NCI-H510A treated with DMSO at 0.1 percent for 48 hours (cell line): Measurements from ENCODE around the gene SERPINB2.
A peak's percentile ranks its signal among the peaks of the same experiment; 100 is the strongest.

ENCODE experiments used
- DNase-seq: peaks from one replicate; lab custom pipeline; 2025; lab: John Stamatoyannopoulos, UW

The SERPINB2 gene, protein sequence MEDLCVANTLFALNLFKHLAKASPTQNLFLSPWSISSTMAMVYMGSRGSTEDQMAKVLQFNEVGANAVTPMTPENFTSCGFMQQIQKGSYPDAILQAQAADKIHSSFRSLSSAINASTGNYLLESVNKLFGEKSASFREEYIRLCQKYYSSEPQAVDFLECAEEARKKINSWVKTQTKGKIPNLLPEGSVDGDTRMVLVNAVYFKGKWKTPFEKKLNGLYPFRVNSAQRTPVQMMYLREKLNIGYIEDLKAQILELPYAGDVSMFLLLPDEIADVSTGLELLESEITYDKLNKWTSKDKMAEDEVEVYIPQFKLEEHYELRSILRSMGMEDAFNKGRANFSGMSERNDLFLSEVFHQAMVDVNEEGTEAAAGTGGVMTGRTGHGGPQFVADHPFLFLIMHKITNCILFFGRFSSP

DNA sequence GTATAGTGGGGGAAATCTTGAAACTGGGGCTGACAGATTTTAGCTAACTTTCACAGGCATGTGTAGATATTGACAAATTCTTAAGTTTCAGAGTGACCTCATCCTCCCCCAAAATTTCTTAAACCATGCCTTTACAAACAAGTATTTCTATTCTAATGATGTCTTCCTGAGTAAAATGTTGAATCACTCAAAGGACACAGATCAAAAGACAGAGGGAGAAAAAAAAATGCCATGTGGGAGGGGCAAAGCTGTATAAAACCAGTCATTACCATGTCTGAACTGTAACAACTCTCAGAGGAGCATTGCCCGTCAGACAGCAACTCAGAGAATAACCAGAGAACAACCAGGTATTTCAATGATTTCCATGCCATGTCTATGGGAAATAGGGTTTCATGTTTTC is at the start of gene SERPINB2:
SERPINB2 (plus strand) TSS at position 282 of the 400 bp plus-strand sequence. CDS start 3,740 bp downstream, outside the sequence.
- no peak for DNase-seq

DNA sequence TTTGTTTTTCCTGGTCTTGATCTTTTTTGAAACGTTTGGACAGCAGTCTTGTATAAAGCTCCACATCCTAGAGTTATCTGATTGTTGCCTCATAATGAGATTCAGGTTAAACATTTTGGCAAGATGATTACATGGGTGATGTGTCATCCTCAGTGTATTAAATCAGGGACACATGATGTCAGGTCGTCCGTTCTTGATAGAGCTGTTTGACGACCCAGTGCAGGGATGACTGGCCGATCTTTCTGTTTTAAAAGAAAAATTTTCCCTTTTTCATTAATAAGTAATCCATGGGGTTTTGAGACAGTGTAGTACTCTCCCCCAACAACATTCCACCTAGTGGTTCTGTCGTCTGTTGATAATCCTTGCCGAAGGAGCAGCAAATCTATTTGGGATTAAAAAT is 44.5 kb upstream of the SERPINB2 start:
- no peak for DNase-seq

DNA sequence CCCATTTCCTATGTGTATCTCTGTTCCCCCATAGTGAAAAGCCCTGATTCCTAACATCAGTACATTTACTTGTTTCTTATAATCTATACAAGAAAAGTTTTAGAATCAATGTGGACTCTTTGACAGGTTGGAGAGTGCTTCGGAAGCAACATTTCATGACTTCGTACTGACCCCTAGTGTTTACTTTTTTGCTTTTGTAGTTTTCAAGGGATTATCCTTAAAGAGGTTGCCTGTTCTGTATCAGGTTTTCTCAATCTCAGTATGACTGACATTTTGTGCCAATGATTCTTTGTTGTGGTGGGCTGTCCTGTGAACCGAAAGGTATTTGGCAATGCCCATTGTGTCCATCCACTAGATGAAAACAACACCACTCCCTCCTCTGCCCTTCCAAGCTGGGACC is 43.3 kb upstream of the SERPINB2 start:
- peak; percentile 60 for DNase-seq

DNA sequence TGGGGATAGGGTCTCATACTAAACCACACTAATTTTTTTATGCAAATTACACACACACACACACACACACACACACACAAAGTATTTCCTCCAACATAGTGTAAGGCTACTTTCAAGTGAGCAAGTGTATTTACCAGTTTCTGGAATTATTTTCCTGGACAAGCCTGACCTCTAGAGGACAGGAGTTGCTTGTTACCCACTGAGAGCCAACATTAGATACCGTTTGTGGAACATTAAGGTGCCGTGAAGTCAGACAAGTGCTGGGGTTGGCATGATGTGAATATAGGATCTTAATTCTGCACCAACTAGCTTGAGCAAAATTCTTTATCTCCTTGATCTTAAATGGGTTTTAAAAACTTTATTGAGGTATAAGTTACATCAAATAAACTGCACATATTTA is 39.3 kb upstream of the SERPINB2 start:
- peak; percentile 76 for DNase-seq

DNA sequence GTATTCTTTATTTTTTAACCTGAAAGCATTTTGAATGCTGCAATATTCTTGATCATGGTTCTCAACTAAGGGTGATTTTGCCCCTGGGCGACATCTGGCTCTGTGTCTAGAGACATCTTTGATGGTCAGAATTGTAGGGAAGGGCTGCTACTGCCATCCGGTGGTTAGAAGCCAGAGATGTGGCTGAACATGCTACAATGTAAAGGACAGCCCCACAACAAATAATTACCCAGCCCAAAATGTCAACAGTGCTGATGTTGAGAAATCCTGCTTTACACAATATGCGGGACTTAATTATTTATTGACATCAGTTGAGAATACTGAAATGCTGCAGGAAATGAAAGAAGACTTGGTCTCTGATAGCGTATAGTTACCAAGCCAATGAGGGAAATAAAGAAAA is 37.5 kb upstream of the SERPINB2 start:
- peak; percentile 59 for DNase-seq

DNA sequence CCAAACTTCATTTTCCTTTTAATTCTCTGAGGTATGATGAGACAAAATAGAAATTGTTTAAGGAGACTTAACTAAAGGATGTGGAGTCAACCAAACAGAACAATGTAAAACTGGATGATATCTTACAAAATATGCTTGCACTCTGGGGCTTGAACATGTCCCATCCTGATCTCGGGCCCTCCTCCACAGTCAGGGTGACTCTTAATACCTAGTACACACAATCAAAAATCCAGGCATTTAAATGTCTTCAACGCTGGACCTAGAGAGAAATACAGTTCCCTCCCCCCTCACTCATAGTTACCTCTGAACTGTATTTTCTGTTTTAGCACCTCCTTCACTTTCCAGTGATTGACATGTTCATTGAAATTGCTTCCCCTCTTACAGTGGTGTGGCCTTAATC is 36.9 kb upstream of the SERPINB2 start:
- DNase-seq = no peak

DNA sequence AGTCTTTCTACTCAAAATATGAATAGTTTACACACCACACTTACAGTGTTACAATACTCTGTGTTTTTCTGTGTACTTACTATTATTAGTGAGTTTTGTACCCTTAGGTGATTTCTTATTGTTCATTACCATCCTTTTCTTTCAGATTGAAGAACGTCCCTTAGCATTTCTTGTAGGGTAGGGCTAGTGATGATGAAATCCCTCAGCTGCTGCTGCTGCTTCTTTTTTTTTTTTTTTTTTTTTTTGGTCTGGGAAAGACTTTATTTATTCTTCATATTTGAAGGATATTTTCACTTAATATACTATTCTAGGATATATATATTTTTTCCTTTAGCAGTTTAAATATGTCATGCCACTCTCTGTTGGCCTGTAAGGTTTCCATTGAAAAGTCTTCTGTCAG is 29.0 kb upstream of the SERPINB2 start:
- no peak for DNase-seq

DNA sequence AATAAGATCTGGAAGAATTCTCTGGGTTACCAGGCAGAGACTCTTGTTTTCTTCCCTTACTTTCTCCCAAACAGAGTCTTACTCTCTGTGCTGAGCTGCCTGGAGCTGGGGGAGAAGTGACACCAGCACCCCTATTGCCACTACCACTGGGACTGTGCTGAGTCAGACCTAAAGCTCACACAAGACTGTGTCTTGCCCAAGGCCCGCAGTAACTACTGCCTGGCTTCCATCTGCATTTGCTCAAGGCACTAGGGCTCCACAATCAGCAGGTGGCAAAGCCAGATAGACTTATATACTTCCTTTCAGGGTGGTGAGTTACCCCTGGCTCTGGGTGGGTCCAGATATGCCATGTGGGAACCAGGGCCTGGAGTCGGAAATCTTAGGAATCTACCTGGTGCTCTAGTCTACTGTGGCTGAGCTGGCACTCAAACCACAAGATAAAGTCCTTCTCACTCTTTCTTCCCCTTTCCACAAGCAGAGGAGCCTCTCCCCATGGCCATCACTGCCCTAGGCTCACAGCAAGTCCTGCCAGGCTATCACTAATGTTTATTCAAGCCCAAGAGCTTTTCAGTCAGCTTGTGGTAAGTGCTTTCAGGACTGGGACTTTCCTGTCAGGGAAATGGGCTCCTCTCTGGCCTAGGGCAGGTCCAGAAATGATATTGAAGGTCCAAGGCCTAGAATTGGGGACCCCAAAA is 27.6 kb upstream of the SERPINB2 start:
- DNase-seq = no peak

DNA sequence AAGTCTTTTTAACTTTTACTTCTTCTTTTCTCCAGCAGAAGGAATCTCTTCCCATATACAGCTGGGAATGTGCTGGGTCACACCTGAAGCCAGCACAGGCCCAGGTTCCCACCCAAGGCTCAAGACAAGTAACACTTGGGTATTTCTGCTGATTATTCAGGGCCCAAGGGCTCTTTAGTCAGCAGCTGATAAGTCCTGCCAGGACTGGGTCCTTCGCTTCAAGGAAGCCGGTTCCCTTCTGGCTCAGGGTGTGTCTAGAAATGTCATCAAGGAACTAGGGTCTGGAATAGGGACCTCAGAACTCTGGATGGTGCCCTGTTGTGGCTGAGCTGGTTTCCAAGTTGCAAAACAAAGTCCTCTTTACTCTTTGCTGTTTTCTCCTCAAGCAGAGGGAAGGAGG is 27.0 kb upstream of the SERPINB2 start:
- DNase-seq = no peak

DNA sequence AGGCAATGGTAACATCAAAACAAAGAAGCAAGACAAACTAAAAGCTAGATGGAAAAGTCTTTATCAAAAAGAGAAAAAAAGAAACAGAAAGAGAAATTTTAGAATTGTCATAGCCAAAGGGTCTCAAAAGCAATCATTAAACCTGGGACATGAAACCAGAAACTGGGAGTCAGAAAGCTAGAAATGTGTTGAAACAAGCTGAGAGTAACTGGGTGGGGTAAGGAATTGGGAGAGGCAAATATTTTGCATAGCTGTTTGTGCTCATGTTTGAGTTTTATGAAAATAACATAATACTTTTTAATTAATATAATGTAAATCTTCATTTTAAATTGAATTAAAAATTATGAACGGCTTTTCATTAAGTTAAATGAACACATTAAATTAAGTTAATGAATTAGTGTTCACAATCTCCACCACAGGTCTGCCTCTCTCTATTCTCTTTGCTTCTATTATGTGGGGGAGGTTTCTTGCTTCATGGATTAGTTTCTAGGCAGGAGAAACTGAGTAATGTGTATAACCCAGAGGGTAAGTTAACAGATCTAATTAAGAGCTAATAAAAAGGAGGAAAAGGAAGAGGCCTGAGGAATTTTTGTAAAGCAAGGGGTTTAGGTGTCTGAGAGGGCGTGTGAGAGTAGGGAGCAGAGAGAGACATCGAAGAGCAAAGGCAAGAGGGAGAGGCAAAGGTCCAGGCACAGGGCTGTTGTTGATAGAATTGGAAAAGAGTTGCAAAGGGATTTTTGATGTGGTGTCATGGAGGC is 20.0 kb upstream of the SERPINB2 start:
- no peak for DNase-seq

DNA sequence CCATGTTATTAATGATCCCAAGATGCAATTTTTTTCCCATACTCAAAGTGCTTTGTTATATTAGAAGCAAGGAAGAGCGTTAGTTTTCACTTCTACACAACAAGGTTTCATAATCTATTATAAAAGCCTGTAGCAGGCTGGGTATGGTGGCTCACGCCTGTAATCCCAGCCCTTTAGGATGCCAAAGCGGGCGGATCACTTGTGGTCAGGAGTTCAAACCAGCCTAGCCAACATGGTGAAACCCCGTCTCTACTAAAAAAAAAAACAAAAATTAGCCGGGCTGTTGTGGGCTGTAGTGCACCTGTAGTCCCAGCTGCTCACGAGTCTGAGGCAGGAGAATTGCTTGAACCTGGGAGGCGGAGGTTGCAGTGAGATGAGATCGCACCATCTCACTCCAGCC is 19.0 kb upstream of the SERPINB2 start:
- no peak for DNase-seq

DNA sequence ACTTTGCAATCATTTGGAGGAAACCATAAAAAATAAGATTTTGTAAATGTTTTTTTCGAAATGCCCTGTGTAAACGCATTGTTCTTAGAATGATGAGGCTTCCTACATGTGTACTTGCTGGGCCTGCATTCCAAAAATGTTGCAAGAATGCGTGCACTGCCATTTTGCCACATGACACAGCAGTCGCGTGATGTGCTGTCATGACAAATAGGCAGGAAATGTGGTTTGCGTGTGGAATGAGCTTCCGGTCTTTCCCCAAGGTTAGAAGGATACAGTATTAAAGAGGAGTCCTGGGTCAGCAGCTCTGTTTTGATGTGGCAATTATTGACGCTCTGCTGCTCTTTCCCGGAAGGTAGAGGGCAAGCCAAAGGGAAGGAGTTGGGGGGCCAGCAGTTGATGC is 18.1 kb upstream of the SERPINB2 start:
- DNase-seq = no peak

DNA sequence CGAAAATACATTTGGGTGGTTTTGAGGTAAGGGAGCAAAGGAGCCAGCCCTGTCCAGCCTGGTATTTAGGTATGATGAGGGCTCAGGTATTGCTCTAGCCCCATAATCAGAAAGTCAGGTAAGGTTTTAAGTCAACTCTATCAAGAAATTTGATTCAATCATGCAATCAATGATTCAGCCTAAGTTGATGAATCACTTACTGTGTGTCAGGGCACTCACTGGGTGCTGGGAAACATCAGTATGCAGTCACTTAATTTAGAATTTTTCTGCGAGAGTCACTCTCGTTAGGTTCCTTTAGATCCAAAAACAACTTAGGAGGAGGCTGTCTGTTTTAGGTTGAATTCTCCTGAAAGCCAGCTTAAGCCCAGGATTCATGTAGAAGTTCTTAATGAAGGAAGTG is 17.7 kb upstream of the SERPINB2 start:
- no peak for DNase-seq

DNA sequence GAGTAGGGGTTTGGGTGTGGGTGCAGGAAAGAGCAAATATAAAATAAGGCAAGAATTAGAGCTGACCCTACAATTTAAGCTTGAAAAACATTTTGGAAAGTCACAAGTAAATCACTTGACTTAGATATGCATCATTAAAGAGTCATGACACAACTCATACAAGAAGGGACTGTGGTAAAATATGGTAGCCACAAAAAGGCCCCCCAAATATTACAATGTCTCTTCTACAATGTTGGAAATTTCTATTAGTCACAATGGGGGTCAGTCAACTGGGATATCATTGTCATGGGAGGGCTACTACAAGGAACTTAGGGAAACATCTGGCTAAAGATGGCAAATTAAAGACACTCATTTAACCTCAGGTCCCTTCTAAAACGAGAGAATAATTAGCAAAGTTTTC is 15.7 kb upstream of the SERPINB2 start:
- DNase-seq = no peak

DNA sequence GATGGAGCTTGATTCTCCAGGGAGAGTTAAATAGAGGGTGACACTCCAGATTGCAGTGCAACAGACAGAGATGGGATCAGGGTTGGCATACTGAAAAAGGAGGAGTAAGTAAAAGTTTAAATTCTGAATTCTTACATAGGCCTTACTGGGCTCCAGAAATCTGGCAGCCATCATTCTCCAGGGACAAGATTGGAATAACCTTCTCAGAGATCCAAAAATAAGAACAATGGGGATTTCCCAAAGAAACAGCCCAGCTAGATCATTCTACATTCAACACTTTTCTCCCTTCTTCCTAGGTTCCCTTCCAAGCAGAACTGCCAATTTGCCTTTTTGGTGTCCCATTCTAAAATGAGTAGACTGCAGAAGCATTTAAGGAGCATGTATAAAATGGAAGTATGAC is 14.9 kb upstream of the SERPINB2 start:
- DNase-seq = no peak

DNA sequence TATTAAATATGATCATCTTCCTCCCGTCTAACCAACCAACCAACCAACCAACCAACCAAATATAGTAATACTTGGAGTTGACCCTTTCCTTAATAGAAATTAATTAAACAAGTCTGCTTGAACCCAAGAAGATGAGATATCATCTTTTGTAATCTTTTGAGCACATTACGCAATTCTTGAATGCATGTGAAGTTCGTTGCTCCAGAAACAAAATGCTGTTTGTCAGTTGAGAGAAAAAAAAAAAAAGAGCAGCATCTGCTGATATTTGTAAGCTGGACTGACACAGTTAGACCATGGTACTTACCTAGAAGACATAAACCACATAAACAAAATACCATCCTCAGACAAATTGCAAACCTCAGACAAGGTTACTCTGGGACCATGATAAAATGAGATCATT is 9.2 kb upstream of the SERPINB2 start:
- no peak for DNase-seq

DNA sequence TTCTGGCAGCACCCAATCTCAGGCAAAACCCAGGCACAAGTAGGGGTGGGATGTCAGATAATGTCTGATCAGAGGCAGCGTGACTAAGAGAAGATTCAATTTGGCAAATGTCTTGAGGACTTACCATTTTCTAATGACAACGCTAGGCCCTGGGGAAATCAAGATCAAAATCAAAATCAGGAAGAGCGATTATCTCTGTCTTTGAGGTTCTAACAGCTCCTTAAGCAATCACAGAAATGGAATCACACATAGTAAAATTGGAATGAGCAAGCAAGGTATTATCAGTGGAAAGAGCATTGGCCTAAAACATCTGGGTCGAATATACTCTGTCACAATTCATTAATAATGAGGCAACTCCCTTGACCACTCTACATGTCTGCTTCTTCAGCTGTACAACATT is 8.6 kb upstream of the SERPINB2 start:
- DNase-seq = no peak

DNA sequence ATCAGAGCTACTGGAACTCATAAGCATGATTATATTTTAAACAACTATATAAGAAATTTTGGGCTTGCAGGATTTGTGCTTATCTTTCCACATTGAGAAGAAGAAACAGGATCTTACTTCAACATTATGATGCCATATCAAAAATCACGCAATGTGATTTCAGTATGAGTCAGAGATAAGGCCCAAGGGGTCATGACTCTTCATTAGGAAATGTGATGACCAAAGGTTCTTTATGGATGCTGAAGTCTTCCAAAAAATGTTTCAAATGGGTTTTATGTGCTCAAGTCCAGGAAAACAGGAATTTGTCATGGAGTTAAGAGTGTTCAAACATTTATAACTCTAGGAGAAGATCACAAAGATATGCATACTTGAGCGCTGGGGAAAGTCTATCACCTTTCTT is 7.8 kb upstream of the SERPINB2 start:
- DNase-seq = no peak

DNA sequence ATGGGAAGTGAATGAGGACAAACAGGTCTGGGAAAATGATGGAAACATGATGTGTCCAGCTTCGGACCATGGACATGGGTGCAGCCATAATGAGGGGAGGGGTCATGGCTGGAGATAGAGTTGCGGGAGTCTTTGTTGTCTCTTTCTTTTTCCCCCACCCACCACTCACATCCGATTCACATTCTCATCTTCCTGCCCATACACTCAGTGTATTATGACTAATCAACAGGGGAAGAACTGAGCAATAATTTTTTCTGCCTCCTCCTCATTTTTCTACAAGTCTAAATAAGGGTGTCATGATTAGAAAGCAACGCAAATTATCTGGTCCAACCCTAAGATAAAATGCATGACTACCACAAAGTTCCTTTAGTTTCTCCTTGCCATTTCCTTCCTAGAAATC is 5.7 kb upstream of the SERPINB2 start:
- DNase-seq = no peak

DNA sequence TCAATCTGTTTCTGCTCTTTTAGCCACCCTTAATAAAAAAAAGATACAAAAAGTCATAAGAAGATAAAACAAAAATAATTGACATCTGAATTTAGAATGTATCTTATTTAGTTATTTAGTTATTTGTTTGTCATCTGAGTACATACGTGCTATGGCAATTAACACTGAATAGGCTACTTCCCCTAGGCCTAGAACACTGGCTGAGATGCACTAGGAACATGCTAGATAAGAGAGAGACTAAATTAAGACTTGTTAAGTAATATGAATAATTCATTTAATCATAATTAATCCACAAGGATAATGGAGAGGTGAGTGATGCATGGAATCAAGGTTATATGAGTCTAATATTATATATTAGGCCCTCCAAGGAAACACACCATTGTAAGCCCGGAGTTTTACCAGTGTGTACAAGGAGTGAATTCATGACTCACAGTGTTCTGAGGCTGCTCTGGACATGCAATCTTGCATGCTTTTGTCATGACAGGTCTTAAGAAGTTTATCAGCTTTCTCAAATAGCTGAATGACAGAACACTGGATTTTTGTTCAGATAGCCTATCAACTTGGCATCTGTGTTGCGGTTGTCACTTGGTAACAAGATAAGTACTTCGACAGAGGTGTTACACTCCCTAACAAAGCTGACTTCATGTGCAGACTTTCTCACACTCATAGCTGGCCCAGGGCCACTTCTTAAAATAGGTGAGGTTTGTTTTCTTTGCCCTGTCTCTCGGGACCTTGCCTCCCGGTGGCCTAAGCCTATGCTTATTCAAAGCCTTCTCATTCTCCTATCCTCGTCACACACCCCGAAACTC is 5.0 kb upstream of the SERPINB2 start:
- DNase-seq = no peak

DNA sequence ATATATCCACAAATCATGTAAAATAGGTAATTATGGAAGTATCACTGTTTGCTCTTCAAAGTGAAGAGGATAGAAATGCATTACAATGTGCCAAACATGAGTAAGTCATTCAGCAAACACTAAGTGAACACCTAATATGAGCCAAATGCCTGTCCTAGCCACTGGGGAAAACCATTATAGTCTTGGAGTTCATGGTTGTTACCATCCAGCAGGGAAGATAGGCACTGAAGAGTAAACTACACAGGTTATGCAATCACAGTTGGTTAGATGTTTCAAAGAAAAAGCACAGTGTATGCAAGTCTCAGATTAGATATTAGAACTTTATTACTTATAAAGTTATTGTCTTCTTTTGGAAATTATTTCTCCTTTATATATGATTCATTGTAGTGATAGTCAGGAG is 3.9 kb upstream of the SERPINB2 start:
- DNase-seq = no peak
